ENCODE results near the gene WDR59.

The WDR59 gene

DNA sequence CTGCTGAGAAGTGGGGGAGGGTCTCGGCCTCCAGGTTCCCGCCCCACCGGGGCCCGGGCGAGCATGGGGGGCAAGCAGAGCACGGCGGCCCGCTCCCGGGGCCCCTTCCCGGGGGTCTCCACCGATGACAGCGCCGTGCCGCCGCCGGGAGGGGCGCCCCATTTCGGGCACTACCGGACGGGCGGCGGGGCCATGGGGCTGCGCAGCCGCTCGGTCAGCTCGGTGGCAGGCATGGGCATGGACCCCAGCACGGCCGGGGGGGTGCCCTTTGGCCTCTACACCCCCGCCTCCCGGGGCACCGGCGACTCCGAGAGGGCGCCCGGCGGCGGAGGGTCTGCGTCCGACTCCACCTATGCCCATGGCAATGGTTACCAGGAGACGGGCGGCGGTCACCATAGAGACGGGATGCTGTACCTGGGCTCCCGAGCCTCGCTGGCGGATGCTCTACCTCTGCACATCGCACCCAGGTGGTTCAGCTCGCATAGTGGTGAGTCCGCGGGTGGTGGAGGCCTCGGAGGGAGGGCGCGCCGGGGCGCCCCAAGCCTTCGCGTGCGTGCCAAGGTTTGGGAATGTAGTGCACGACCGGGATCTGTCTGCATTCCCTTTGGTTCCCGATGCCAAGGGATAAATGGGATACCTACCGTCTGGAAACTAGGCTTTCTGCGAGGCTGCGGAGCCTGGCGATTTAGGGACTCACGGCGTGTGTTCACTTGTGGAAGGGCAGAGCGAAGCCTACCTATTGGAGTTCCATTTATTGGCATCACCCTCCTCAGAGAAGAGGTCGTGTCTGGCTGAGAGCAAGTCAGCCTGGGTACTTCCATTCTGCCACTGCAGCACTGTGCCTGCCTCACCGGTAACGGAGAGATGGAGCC, 14.9 kb upstream of the WDR59 start:
- Histone ChIP-seq H3K36me3 (ENCODE audit: control insufficient read depth, insufficient read depth, low read length) (no peaks in the 10 kb centered on the region), H3K9me3 (ENCODE audit: control insufficient read depth, low read length) (no peaks in the 10 kb centered on the region), H2AFZ (peak overlapping the region; percentile 77), H3K4me2 (ENCODE audit: low read length) (peak overlapping the region; percentile 91), H3K27me3 (ENCODE audit: control insufficient read depth, insufficient read depth, low read length) (no peaks in the 10 kb centered on the region), H3K9ac (peak overlapping the region; percentile 40), H3K4me1 (peaks cover 9% of the 10 kb centered on the region), H3K4me3 (ENCODE audit: low read depth, low read length) (peak overlapping the region; percentile 74), H3K27ac (peak overlapping the region; percentile 55), H3K79me2 (peaks cover 48% of the 10 kb centered on the region)
- TF ChIP-seq, protein P1, sequence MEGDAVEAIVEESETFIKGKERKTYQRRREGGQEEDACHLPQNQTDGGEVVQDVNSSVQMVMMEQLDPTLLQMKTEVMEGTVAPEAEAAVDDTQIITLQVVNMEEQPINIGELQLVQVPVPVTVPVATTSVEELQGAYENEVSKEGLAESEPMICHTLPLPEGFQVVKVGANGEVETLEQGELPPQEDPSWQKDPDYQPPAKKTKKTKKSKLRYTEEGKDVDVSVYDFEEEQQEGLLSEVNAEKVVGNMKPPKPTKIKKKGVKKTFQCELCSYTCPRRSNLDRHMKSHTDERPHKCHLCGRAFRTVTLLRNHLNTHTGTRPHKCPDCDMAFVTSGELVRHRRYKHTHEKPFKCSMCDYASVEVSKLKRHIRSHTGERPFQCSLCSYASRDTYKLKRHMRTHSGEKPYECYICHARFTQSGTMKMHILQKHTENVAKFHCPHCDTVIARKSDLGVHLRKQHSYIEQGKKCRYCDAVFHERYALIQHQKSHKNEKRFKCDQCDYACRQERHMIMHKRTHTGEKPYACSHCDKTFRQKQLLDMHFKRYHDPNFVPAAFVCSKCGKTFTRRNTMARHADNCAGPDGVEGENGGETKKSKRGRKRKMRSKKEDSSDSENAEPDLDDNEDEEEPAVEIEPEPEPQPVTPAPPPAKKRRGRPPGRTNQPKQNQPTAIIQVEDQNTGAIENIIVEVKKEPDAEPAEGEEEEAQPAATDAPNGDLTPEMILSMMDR (IDR thresholded peaks at IDR 0.05): no peak

DNA sequence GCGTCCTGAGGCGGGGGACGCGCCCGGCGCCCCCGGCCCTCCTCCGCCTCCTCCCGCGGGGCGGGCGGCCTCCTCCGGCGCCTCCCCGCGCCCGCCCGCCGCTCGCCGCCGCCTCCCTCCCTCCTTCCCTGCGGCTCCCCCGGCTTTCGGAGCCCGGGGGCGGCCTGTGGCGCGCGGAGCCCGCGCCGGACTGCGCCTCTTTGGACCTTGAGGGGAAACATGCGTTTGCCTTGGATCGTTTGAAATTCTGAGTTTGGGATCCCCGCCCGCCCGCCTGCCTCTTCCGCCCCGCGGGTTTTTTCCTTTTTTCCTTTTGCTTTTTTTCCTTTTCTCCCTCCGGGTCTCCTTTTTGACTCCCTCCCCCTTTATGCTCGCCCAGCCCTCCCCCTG, 14.3 kb upstream of the WDR59 start:
- no peaks in the 10 kb centered on the region for H3K36me3 ChIP-seq (ENCODE audit: control insufficient read depth, insufficient read depth, low read length)
- TF ChIP-seq, protein P1 (IDR thresholded peaks at IDR 0.05): no peak
- peak overlapping the region; percentile 55 for H3K27ac ChIP-seq
- H3K4me3 ChIP-seq (ENCODE audit: low read depth, low read length): peak overlapping the region; percentile 74
- H2AFZ ChIP-seq: peak overlapping the region; percentile 77
- no peaks in the 10 kb centered on the region for H3K27me3 ChIP-seq (ENCODE audit: control insufficient read depth, insufficient read depth, low read length)
- H3K9me3 ChIP-seq (ENCODE audit: control insufficient read depth, low read length): no peaks in the 10 kb centered on the region
- H3K9ac ChIP-seq: peak overlapping the region; percentile 40
- peaks cover 41% of the 10 kb centered on the region for H3K79me2 ChIP-seq
- peak overlapping the region; percentile 91 for H3K4me2 ChIP-seq (ENCODE audit: low read length)
- peaks cover 9% of the 10 kb centered on the region for H3K4me1 ChIP-seq

DNA sequence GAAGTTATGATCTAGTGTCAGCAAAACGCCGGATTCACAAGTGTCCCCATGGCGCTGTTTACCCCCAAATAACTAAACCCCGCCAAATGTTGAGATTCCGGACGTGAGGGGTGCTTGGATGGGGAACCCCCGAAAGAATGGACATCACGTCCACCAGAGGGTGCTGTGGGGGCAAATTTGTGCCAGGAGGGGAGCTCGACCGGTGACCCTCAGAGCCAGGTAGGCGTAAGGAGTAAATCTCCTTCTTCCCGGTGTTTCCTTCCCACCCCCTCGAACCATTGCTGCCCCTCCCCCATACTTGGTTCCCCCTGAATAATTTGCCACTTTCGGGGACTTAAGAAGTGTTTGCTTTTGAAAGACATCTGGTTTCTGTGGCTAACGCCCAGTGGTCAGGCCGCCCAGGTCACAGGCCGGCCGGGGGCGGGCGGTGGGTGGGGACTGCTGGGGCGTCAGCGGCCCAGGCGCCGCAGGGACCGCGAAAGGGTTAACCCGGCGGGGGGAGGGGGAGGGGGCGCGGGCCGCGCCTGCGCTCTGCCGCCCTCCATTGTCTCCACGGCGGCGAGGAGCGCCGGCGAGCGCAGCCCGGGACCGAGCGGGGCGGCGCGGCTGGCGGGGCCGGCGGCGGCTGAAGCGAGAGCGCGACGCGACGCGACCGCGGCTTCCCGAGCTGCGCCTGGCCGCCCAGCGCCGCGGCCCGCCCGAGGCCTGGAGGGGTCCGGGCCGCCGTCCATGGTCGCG, 13.7 kb upstream of the WDR59 start, which contains the start of gene ZNRF1:
TSS of gene ZNRF1 (plus strand) at position 544 of the 738 bp plus-strand sequence. CDS start 648 bp downstream, outside the sequence.
- peak within 1 kb of the TSS; percentile 77 for H2AFZ ChIP-seq
- H3K4me2 ChIP-seq (ENCODE audit: low read length): peak within 1 kb of the TSS; percentile 91
- H3K27ac ChIP-seq: peak within 1 kb of the TSS; percentile 78
- no peaks in the 10 kb centered on the region for H3K9me3 ChIP-seq (ENCODE audit: control insufficient read depth, low read length)
- peaks cover 9% of the 10 kb centered on the region for H3K4me1 ChIP-seq
- peaks cover 37% of the 10 kb centered on the region for H3K79me2 ChIP-seq
- no peaks in the 10 kb centered on the region for H3K27me3 ChIP-seq (ENCODE audit: control insufficient read depth, insufficient read depth, low read length)
- peak within 1 kb of the TSS; percentile 40 for H3K9ac ChIP-seq
- TF ChIP-seq, protein P1 (IDR thresholded peaks at IDR 0.05): peak; percentile 85
- H3K36me3 ChIP-seq (ENCODE audit: control insufficient read depth, insufficient read depth, low read length): no peaks in the 10 kb centered on the region
- H3K4me3 ChIP-seq (ENCODE audit: low read depth, low read length): peak within 1 kb of the TSS; percentile 74

DNA sequence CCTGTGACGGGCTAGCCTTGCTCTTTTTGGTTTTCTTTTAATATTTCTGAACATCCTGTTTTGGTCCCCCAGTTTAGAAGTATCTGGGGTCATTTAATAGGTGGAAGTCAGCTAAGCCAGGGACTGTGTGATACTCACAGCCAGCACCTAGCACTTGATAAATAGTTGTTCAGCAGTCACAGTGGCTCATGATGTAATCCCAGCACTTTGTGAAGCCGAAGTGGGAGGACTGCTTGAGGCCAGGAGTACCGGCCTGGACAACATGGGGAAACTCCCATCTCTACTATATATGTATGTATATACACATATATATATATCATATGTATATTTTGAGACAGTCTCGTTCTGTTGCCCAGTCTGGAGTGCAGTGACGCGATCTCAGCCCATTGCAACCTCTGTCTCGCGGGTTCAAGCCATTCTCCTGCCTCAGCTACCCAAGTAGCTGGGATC, 12.1 kb upstream of the WDR59 start:
- Histone ChIP-seq H3K9me3 (ENCODE audit: control insufficient read depth, low read length) (no peaks in the 10 kb centered on the region), H3K9ac (no peak overlapping the region), H2AFZ (no peak overlapping the region), H3K27ac (no peak overlapping the region), H3K4me1 (peaks cover 16% of the 10 kb centered on the region), H3K4me2 (ENCODE audit: low read length) (no peak overlapping the region), H3K36me3 (ENCODE audit: control insufficient read depth, insufficient read depth, low read length) (no peaks in the 10 kb centered on the region), H3K4me3 (ENCODE audit: low read depth, low read length) (no peak overlapping the region), H3K27me3 (ENCODE audit: control insufficient read depth, insufficient read depth, low read length) (no peaks in the 10 kb centered on the region), H3K79me2 (peaks cover 25% of the 10 kb centered on the region)
- TF ChIP-seq, protein P1 (IDR thresholded peaks at IDR 0.05): no peak
